HepG2 (cell line): Measurements from ENCODE around the gene ARFIP1. TPM values are rescaled to one million over a fixed set of nuclear protein-coding genes. Genes with fewer than 3 reads are reported as not detected.

ENCODE experiments used
- ATAC-seq: fragments of 200-7000 bp; cut with Tn5 transposase; 3 replicates; pipeline ENCODE4 v1.9.1; 2020; ENCODE audit warnings: mild to moderate bottlenecking, moderate library complexity
- BruUV-seq: library from RNA; stranded (reverse); fragments of 400-500 nt; replicated peaks from 2 replicates; lab custom pipeline; 2021; lab: Mats Ljungman, UMichigan
- CTCF ChIA-PET: fragments of 300-600 bp; formaldehyde crosslinking; extraction: SDS; loops from one replicate; lab custom pipeline; 2021; ENCODE audit warnings: low total read pairs, inconsistent platforms, low intra/inter-chr PET ratio; lab: Yijun Ruan, JAX
- POLR2A ChIA-PET: fragments of 350-600 bp; sonication (Branson Sonifier 250); formaldehyde crosslinking; loops from one replicate; lab custom pipeline; 2020; ENCODE audit warnings: antibody characterized with exemption, inconsistent platforms; lab: Yijun Ruan, JAX
- DNase-seq: peaks from one replicate; pipeline ENCODE4 v3.0.0-alpha.2; 2015; ENCODE audit warnings: low spot score
- FAIRE-seq: peaks from 3 replicates; lab custom pipeline; 2011; peaks lifted over from hg19 to GRCh38; lab: Jason Lieb, UNC
- H2AFZ ChIP-seq: one replicate; pipeline ENCODE4 v1.6.1; 2011; ENCODE audit warnings: low read length, inconsistent platforms
- H3K27ac ChIP-seq: fragments of 300-600 bp; 3 replicates; pipeline ENCODE4 v1.8.0; 2011; ENCODE audit warnings: mixed run types, mild to moderate bottlenecking, mixed read lengths, low read length, inconsistent platforms; ENCODE audit not compliant: insufficient read depth; ENCODE audit errors: extremely low read length
- H3K27me3 ChIP-seq, 2 experiments: fragments of 200-600 bp in 1 of 2; 2 replicates in 1 of 2; 3 replicates in 1 of 2; pipeline versions ENCODE4 v1.6.0 to v1.8.0; 2011; ENCODE audit warnings: low read length in 2 of 2, mild to moderate bottlenecking in 2 of 2, moderate library complexity in 2 of 2, inconsistent platforms in 1 of 2; ENCODE audit not compliant: insufficient read depth in 2 of 2, control insufficient read depth in 1 of 2
- H3K36me3 ChIP-seq, 2 experiments: fragments of 200-600 bp in 1 of 2; replicated peaks in 1 of 2; 2 replicates in 1 of 2; 3 replicates in 1 of 2; pipeline versions ENCODE4 v1.5.1 to v1.8.0; 2011; ENCODE audit warnings: low read length in 2 of 2, inconsistent platforms in 1 of 2; ENCODE audit not compliant: insufficient read depth in 2 of 2, control insufficient read depth in 1 of 2
- H3K4me1 ChIP-seq: 2 replicates; pipeline ENCODE4 v1.5.1; 2012; ENCODE audit warnings: low read length, inconsistent platforms; ENCODE audit not compliant: insufficient read depth
- H3K4me2 ChIP-seq: 2 replicates; pipeline ENCODE4 v1.6.0; 2011; ENCODE audit warnings: low read depth, low read length, inconsistent platforms
- H3K4me3 ChIP-seq, 3 experiments: fragments of 200-600 bp in 1 of 3; sonication (generic), shearing (Covaris generic) in 1 of 3; replicated peaks in 1 of 3; 2 replicates each; pipeline ENCODE4 v1.5.1; 2011 to 2016; ENCODE audit warnings: low read length in 3 of 3, inconsistent platforms in 2 of 3, low read depth in 2 of 3, mild to moderate bottlenecking in 2 of 3, control low read depth in 1 of 3, mixed read lengths in 1 of 3; ENCODE audit not compliant: insufficient read depth in 1 of 3
- H3K79me2 ChIP-seq: one replicate; pipeline ENCODE4 v1.6.1; 2011; ENCODE audit warnings: low read length, inconsistent platforms; ENCODE audit not compliant: insufficient read depth
- H3K9ac ChIP-seq: 2 replicates; pipeline ENCODE4 v1.6.0; 2011; ENCODE audit warnings: mild to moderate bottlenecking, low read depth, low read length, inconsistent platforms; ENCODE audit not compliant: insufficient read depth
- H3K9me3 ChIP-seq: 2 replicates; pipeline ENCODE4 v1.5.1; 2012; ENCODE audit warnings: mild to moderate bottlenecking, low read length
- H4K20me1 ChIP-seq: 2 replicates; pipeline ENCODE4 v1.6.0; 2011; ENCODE audit warnings: inconsistent platforms, mild to moderate bottlenecking, low read length, moderate library complexity; ENCODE audit not compliant: insufficient read depth
- MAFG ChIP-seq: sonication (generic); formaldehyde crosslinking; IDR thresholded peaks from 2 replicates; pipeline ENCODE4 v1.5.1; 2020; ENCODE audit warnings: mild to moderate bottlenecking, missing genetic modification reagents
- MBD4 ChIP-seq: IDR thresholded peaks from 2 replicates; pipeline ENCODE4 v1.6.1; 2012; ENCODE audit warnings: low read length, inconsistent platforms, borderline replicate concordance
- NCOA5 ChIP-seq: sonication (generic); formaldehyde crosslinking; IDR thresholded peaks from 2 replicates; pipeline ENCODE4 v1.4.0; 2020; ENCODE audit warnings: missing genetic modification reagents
- NKX3-1 ChIP-seq: sonication (generic); formaldehyde crosslinking; IDR thresholded peaks from 2 replicates; pipeline ENCODE4 v1.5.0; 2020; ENCODE audit warnings: missing genetic modification reagents
- SOX6 ChIP-seq, 2 experiments: fragments of 450-650 bp in 1 of 2; sonication (generic) in 1 of 2; formaldehyde crosslinking in 1 of 2; IDR thresholded peaks; 2 replicates each; pipeline versions ENCODE4 v1.4.0 to v1.6.1; 2017 to 2020; ENCODE audit warnings: antibody characterized with exemption in 1 of 2, mild to moderate bottlenecking in 1 of 2, missing genetic modification reagents in 1 of 2
- ZMYM4 ChIP-seq: sonication (generic); formaldehyde crosslinking; IDR thresholded peaks from 2 replicates; pipeline ENCODE4 v1.8.1; 2023; ENCODE audit warnings: mild to moderate bottlenecking, missing genetic modification reagents
- ZNF17 ChIP-seq: sonication (generic); formaldehyde crosslinking; IDR thresholded peaks from 2 replicates; pipeline ENCODE4 v1.5.0; 2020; ENCODE audit warnings: mild to moderate bottlenecking, missing genetic modification reagents
- ZNF224 ChIP-seq: sonication (generic); formaldehyde crosslinking; IDR thresholded peaks from 2 replicates; pipeline ENCODE4 v1.5.0; 2020; ENCODE audit warnings: mild to moderate bottlenecking, missing genetic modification reagents
- ZNF510 ChIP-seq: sonication (generic); formaldehyde crosslinking; IDR thresholded peaks from 2 replicates; pipeline ENCODE4 v1.4.0; 2020; ENCODE audit warnings: low read depth, mild to moderate bottlenecking, missing genetic modification reagents
- ZNF577 ChIP-seq: sonication (generic); formaldehyde crosslinking; IDR thresholded peaks from 2 replicates; pipeline ENCODE4 v1.4.0; 2020; ENCODE audit warnings: mild to moderate bottlenecking, low read depth, missing genetic modification reagents, borderline replicate concordance
- ZNF781 ChIP-seq: sonication (generic); formaldehyde crosslinking; IDR thresholded peaks from 2 replicates; pipeline ENCODE4 v1.5.1; 2020; ENCODE audit warnings: borderline replicate concordance, mild to moderate bottlenecking, missing genetic modification reagents; ENCODE audit errors: not compliant biosample characterization
- WGBS: methylation state at CpG from one replicate; pipeline ENCODE4 v1.1.6; 2017; ENCODE audit warnings: low lambda C conversion rate; 5-methylcytosine and 5-hydroxymethylcytosine counted together
- in situ Hi-C: cut with HindIII; loops from 2 replicates; pipeline ENCODE4 v1.10.0; 2017; ENCODE audit warnings: low pct_unique_long_range_greater_than_20kb; ENCODE audit not compliant: extremely low pct_ligation_motif_present
- intact Hi-C: fragments of 100-400 bp; cut with micrococcal nuclease; formaldehyde crosslinking; loops from one replicate; pipeline ENCODE4 v1.10.0; 2022; ENCODE audit not compliant: unreplicated experiment
- polyA plus RNA-seq, 8 experiments: library from polyadenylated mRNA; depleted of rRNA in 3 of 8; stranded (reverse) in 7 of 8; unstranded in 1 of 8; fragments of >200 nt; fragmentation: Illumina TruSeq in 4 of 8; extraction: Trizol in 4 of 8; gene quantifications; 2 replicates each; pipeline versions ENCODE4 v1.2.1 to v1.2.3, GENCODE V29; 2011 to 2016; ENCODE audit warnings: low read depth in 4 of 8, missing spikeins in 1 of 8, mixed read lengths in 1 of 8; ENCODE audit not compliant: insufficient read depth in 1 of 8
- total RNA-seq, 5 experiments: library from RNA; depleted of rRNA; stranded (reverse); fragments of >200 nt; fragmentation: Illumina TruSeq; extraction: Trizol; gene quantifications; 2 replicates each; pipeline ENCODE4 v1.2.3, GENCODE V29; 2016; ENCODE audit warnings: low read depth in 1 of 5
- TF ChIP-seq, protein P1 (sequence below): sonication (generic); formaldehyde crosslinking; IDR thresholded peaks from 2 replicates; pipeline ENCODE4 v1.4.0; 2020; ENCODE audit warnings: missing genetic modification reagents

Gene ARFIP1
- total and polyA plus RNA-seq, 2 of the 13 experiments (the other 11 are each of a cell fraction or from before 2014, with no cell fraction given) = 9.9 to 27.7 TPM

- Histone ChIP-seq H3K9ac (no peak overlapping the region), H3K79me2 (peaks cover 2% of the 10 kb centered on the region), H3K4me3 (no peak overlapping the region), H3K9me3 (no peaks in the 10 kb centered on the region; the same call in 1 of the 2 replicates), H3K4me1 (peaks cover 20% of the 10 kb centered on the region), H2AFZ (no peak overlapping the region), H3K27me3 (no peaks in the 10 kb centered on the region), H3K36me3 (no peaks in the 10 kb centered on the region), H4K20me1 (no peaks in the 10 kb centered on the region), H3K27ac (no peak overlapping the region), H3K4me2 (no peak overlapping the region)
- no peak for ATAC-seq
- ChIA-PET CTCF (no interaction called here), POLR2A (no interaction called here)
- no peak for FAIRE-seq
- DNase-seq = no peak
- BruUV-seq = no TSS peak
- TF ChIP-seq ZNF224 = no peak
- TF ChIP-seq MAFG (CRISPR knock-in tag) = no peak
- TF ChIP-seq NKX3-1 = no peak
- TF ChIP-seq ZMYM4 (CRISPR knock-in tag) = no peak
- TF ChIP-seq ZNF510 (CRISPR knock-in tag) = no peak
- no peak for TF ChIP-seq MBD4
- TF ChIP-seq, protein P1, sequence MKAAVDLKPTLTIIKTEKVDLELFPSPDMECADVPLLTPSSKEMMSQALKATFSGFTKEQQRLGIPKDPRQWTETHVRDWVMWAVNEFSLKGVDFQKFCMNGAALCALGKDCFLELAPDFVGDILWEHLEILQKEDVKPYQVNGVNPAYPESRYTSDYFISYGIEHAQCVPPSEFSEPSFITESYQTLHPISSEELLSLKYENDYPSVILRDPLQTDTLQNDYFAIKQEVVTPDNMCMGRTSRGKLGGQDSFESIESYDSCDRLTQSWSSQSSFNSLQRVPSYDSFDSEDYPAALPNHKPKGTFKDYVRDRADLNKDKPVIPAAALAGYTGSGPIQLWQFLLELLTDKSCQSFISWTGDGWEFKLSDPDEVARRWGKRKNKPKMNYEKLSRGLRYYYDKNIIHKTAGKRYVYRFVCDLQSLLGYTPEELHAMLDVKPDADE = no peak
- in situ Hi-C loops (no loop called here), intact Hi-C loops (loop anchor here (5.0 kb wide), 1 partner anchor 35 kb away; no protein-coding TSS in a partner anchor)
Measured at GRCh38 chr4:152817331-152817730, 37.6 kb downstream of the ARFIP1 start.

GRCh38 chr4:152819026-152819645, 39.4 kb downstream of the ARFIP1 start:
- no peaks in the 10 kb centered on the region for H3K27me3 ChIP-seq
- no TSS peak for BruUV-seq
- ATAC-seq (no peak), DNase-seq (no peak), FAIRE-seq (no peak)
- ChIA-PET CTCF (no interaction called here), POLR2A (no interaction called here)
- no peak overlapping the region for H3K4me3 ChIP-seq
- H3K79me2 ChIP-seq = peaks cover 2% of the 10 kb centered on the region
- intact Hi-C loops = loop anchor here (5.0 kb wide), 1 partner anchor 37 kb away; no protein-coding TSS in a partner anchor
- H3K9ac ChIP-seq = no peak overlapping the region
- no peak overlapping the region for H3K4me2 ChIP-seq
- H3K27ac ChIP-seq = no peak overlapping the region
- in situ Hi-C loops = no loop called here
- no peaks in the 10 kb centered on the region for H3K36me3 ChIP-seq
- WGBS = 98% methylated on average over 7 of the region's 7 CpGs
- no peaks in the 10 kb centered on the region for H4K20me1 ChIP-seq
- no peak overlapping the region for H2AFZ ChIP-seq
- H3K9me3 ChIP-seq = no peaks in the 10 kb centered on the region
- peaks cover 11% of the 10 kb centered on the region for H3K4me1 ChIP-seq
- TF ChIP-seq NCOA5 (CRISPR knock-in tag) = no peak
- no peak for TF ChIP-seq ZNF781 (CRISPR knock-in tag)
- TF ChIP-seq SOX6 (IDR thresholded peaks at IDR 0.05) = no peak
- no peak for TF ChIP-seq SOX6 (CRISPR knock-in tag; IDR thresholded peaks at IDR 0.05)
- TF ChIP-seq ZNF577 (CRISPR knock-in tag) = no peak
- no peak for TF ChIP-seq ZNF17
- TF ChIP-seq, protein P1 = no peak
